ENCODE measurements around the gene FOXF2.
"Not testable (repeated sequence)": the region's sequence is repeated elsewhere in the genome, so short reads cannot be mapped to it uniquely, and the experiment has no call there.

The FOXF2 gene

DNA sequence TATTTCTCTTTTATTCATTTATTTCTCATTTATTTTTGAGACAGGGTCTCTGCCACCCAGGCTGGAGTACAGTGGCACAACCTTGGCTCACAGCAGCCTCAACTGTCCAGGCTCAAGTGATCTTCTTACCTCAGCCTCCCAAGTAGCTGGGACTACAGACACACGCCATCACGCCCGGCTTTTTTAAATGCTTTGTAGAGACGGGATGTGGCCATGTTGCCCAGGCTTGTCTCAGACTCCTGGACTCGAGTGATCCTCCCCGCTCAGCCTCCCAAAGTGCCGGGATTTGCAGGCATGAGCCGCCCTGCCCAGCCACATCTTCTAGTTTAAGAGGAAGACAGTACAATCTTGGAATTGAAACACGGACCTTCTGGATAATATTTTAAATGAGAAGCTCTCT, 21.6 kb upstream of the FOXF2 start:
- DNase-seq (ENCODE audit: low read depth) = no peak
- H3K4me3 ChIP-seq (ENCODE audit: low read depth, low read length) = no peak overlapping the region
- TF ChIP-seq, protein P1, sequence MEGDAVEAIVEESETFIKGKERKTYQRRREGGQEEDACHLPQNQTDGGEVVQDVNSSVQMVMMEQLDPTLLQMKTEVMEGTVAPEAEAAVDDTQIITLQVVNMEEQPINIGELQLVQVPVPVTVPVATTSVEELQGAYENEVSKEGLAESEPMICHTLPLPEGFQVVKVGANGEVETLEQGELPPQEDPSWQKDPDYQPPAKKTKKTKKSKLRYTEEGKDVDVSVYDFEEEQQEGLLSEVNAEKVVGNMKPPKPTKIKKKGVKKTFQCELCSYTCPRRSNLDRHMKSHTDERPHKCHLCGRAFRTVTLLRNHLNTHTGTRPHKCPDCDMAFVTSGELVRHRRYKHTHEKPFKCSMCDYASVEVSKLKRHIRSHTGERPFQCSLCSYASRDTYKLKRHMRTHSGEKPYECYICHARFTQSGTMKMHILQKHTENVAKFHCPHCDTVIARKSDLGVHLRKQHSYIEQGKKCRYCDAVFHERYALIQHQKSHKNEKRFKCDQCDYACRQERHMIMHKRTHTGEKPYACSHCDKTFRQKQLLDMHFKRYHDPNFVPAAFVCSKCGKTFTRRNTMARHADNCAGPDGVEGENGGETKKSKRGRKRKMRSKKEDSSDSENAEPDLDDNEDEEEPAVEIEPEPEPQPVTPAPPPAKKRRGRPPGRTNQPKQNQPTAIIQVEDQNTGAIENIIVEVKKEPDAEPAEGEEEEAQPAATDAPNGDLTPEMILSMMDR (IDR thresholded peaks at IDR 0.05; ENCODE audit: control insufficient read depth, extremely low read depth, insufficient read depth) = no peak

DNA sequence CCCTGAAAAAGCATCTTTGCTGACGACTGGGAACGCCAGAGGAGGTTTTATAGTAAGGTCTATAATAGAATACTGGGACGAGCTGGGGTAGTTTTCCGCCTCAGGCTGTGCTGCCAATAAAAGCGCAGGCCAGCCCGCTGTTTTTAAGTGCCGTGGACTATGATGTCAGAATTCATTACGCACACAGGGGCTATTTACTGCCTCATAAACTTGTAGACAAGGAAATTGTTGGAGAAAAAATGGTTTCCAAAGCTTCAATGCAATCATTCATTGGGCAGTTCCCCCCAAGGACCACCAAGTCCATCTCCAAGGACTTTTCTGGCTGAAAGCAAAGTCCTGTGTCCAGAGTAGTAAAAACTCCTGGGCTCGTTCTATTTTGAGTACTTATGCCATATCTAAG, 20.4 kb upstream of the FOXF2 start:
- TF ChIP-seq, protein P1 (IDR thresholded peaks at IDR 0.05; ENCODE audit: control insufficient read depth, extremely low read depth, insufficient read depth) = no peak
- H3K4me3 ChIP-seq (ENCODE audit: low read depth, low read length) = no peak overlapping the region
- DNase-seq (ENCODE audit: low read depth) = no peak

DNA sequence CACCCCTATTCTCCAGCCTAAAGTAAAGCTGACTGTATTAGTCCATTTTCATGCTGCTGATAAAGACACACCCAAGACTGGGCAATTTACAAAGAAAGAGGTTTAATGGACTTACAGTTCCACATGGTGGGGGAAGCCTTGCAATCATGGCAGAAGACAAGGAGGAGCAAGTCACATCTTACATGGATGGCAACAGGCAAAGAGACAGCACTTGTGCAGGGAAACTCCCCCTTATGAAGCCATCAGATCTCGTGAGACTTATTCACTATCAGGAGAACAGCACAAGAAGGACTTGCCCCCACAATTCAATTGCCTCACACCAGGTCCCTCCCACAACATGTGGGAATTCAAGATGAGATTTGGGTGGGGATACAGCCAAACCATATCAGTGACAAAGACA, 19.7 kb upstream of the FOXF2 start:
- H3K4me3 ChIP-seq (ENCODE audit: low read depth, low read length); DNase-seq (ENCODE audit: low read depth): not testable (repeated sequence)

DNA sequence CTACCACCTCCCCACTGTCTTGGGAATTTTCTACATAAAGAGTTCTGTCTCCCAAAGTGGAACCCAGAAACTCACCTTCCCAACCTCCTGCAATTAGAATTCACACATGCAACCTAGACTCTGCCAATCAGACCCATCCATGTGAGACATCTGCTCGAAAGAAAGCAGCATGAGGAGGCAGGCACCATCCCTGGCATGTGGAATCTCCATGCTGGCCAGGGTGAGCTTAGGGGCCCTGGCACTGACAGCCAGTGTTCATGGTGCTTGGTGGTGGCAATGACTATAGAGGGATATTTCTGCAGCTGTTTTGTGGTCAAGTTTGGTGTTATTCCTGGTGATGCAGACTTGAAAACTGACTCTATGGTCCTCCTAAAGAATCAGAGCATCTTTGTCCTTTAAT, 17.4 kb upstream of the FOXF2 start:
- no peak overlapping the region for H3K4me3 ChIP-seq (ENCODE audit: low read depth, low read length)
- no peak for DNase-seq (ENCODE audit: low read depth)
- TF ChIP-seq, protein P1 (IDR thresholded peaks at IDR 0.05; ENCODE audit: control insufficient read depth, extremely low read depth, insufficient read depth) = no peak

DNA sequence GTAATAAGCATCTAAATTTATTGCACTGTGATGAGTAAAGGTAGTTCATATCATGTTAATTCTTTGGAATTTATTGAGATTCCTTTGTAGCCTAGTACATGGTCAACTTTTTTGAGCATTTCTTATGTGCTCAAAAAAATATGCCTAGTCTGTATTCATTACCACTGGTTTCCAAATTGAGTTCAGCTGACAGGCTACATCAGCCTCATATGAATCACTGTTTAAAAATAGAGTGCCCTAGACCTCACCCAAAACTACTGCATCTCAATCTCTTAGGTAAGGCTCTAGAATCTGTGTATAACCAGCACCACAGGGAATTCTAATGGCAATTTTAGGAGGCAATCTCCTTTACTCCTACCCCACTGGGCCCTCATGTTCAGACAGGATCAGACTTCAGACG, 16.7 kb upstream of the FOXF2 start:
- TF ChIP-seq, protein P1 (IDR thresholded peaks at IDR 0.05; ENCODE audit: control insufficient read depth, extremely low read depth, insufficient read depth) = no peak
- no peak overlapping the region for H3K4me3 ChIP-seq (ENCODE audit: low read depth, low read length)
- DNase-seq (ENCODE audit: low read depth) = no peak

DNA sequence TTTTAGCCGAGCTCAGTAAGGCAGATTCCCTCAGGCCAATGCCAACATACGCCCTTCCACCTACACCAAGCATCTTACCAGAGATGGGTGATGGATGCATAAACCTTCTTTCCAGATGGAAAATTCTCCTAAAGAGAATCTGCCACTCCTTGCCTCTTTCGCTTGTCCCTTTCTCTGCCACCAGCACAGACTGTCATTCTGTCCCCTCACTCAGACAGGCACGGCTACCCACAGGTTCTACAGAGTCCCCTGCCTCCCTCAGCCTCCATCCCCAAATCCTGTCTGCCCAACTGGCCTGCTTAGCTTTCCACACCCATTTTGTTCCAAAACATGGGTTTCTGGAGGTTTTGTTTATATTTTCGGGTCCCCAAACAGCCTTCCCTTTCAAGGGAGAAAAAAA, 12.7 kb upstream of the FOXF2 start:
- DNase-seq (ENCODE audit: low read depth) = no peak
- TF ChIP-seq, protein P1 (IDR thresholded peaks at IDR 0.05; ENCODE audit: control insufficient read depth, extremely low read depth, insufficient read depth) = no peak
- no peak overlapping the region for H3K4me3 ChIP-seq (ENCODE audit: low read depth, low read length)

DNA sequence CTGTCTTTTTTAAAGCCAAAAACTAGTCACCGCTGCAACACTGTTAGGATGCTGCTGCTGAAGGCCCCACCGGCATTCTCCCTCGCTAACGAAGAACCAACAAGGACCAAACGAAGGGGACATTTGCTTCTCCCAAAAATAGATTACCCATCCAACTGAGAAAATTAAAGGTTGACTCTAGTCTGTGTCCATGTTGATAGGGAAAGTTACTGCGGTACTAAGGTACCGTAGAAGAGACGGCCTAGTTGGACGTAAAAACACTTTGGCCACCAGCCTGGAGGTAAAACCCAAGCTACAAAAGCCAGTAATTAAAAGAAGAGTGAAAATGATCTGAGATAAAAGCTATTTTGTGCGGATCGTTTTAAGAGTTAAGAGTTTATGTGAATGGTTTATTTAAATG, 11.8 kb upstream of the FOXF2 start:
- no peak for DNase-seq (ENCODE audit: low read depth)
- TF ChIP-seq, protein P1 (IDR thresholded peaks at IDR 0.05; ENCODE audit: control insufficient read depth, extremely low read depth, insufficient read depth) = no peak
- H3K4me3 ChIP-seq (ENCODE audit: low read depth, low read length) = no peak overlapping the region
